HepG2 (cell line): ENCODE data around the gene NUP155. TPM values are rescaled to one million over a fixed set of nuclear protein-coding genes. Genes with fewer than 3 reads are reported as not detected.

Experiments used
- BCL3 ChIP-seq: sonication (generic); formaldehyde crosslinking; IDR thresholded peaks from 2 replicates; pipeline ENCODE4 v1.5.1; 2020; ENCODE audit warnings: mild to moderate bottlenecking, missing genetic modification reagents, moderate library complexity
- CHD2 ChIP-seq: IDR thresholded peaks from 2 replicates; pipeline ENCODE4 v1.6.1; 2011; ENCODE audit warnings: low read depth, low read length, improper control_type of control experiment
- HCFC1 ChIP-seq: fragments of 150-350 bp; IDR thresholded peaks from 2 replicates; pipeline ENCODE4 v1.6.1; 2014; ENCODE audit warnings: low read depth, low read length
- KLF13 ChIP-seq: sonication (generic); formaldehyde crosslinking; IDR thresholded peaks from 2 replicates; pipeline ENCODE4 v1.4.0; 2020; ENCODE audit warnings: mild to moderate bottlenecking, missing genetic modification reagents
- KMT2B ChIP-seq: IDR thresholded peaks from 2 replicates; pipeline ENCODE4 v1.6.1; 2016; ENCODE audit warnings: missing genetic modification reagents, missing compliant biosample characterization
- LCORL ChIP-seq, 2 experiments: fragments of 450-650 bp in 1 of 2; sonication (generic) in 1 of 2; formaldehyde crosslinking in 1 of 2; IDR thresholded peaks; 2 replicates each; pipeline versions ENCODE4 v1.5.0 to v1.6.1; 2017 to 2020; ENCODE audit warnings: antibody characterized with exemption in 1 of 2, missing genetic modification reagents in 1 of 2
- MXD3 ChIP-seq: IDR thresholded peaks from 2 replicates; pipeline ENCODE4 v1.6.1; 2016; ENCODE audit warnings: mild to moderate bottlenecking, missing biosample characterization, missing genetic modification reagents
- MYNN ChIP-seq: sonication (generic); formaldehyde crosslinking; IDR thresholded peaks from 2 replicates; pipeline ENCODE4 v1.4.0; 2020; ENCODE audit warnings: mild to moderate bottlenecking, low read depth, missing genetic modification reagents
- NKX3-1 ChIP-seq: sonication (generic); formaldehyde crosslinking; IDR thresholded peaks from 2 replicates; pipeline ENCODE4 v1.5.0; 2020; ENCODE audit warnings: missing genetic modification reagents
- PRDM15 ChIP-seq: sonication (generic); formaldehyde crosslinking; IDR thresholded peaks from 2 replicates; pipeline ENCODE4 v1.4.0; 2020; ENCODE audit warnings: missing genetic modification reagents
- REL ChIP-seq: sonication (generic); formaldehyde crosslinking; conservative IDR thresholded peaks from 2 replicates; pipeline ENCODE4 v1.8.0; 2022; ENCODE audit warnings: mild to moderate bottlenecking, missing genetic modification reagents, moderate library complexity
- REPIN1 ChIP-seq: sonication (generic); formaldehyde crosslinking; IDR thresholded peaks from 2 replicates; pipeline ENCODE4 v1.8.0; 2022; ENCODE audit warnings: missing genetic modification reagents, low read depth, mild to moderate bottlenecking, borderline replicate concordance
- RFX1 ChIP-seq: fragments of 450-650 bp; IDR thresholded peaks from 2 replicates; pipeline ENCODE4 v1.6.1; 2017
- SOX13 ChIP-seq, 3 experiments: fragments of 450-650 bp in 1 of 3; sonication (generic) in 1 of 3; formaldehyde crosslinking in 1 of 3; IDR thresholded peaks in 2 of 3; conservative IDR thresholded peaks in 1 of 3; 2 replicates each; pipeline versions ENCODE4 v1.5.0 to v1.6.1; 2016 to 2020; ENCODE audit warnings: antibody characterized with exemption in 1 of 3, mild to moderate bottlenecking in 1 of 3, missing compliant biosample characterization in 1 of 3, missing genetic modification reagents in 1 of 3, moderate library complexity in 1 of 3
- ZFX ChIP-seq: sonication (generic); formaldehyde crosslinking; IDR thresholded peaks from 2 replicates; pipeline ENCODE4 v1.4.0; 2020; ENCODE audit warnings: mild to moderate bottlenecking, low read depth, missing genetic modification reagents, moderate library complexity
- ZIK1 ChIP-seq: sonication (generic); formaldehyde crosslinking; IDR thresholded peaks from 2 replicates; pipeline ENCODE4 v1.5.0; 2020; ENCODE audit warnings: mild to moderate bottlenecking, low read depth, missing genetic modification reagents, borderline replicate concordance
- ZNF512B ChIP-seq: sonication (generic); formaldehyde crosslinking; IDR thresholded peaks from 2 replicates; pipeline ENCODE4 v1.5.1; 2020; ENCODE audit warnings: missing genetic modification reagents, mild to moderate bottlenecking, borderline replicate concordance
- ZNF780A ChIP-seq: sonication (generic); formaldehyde crosslinking; IDR thresholded peaks from 2 replicates; pipeline ENCODE4 v1.8.0; 2022; ENCODE audit warnings: mild to moderate bottlenecking, missing genetic modification reagents, moderate library complexity
- ZNF879 ChIP-seq: sonication (generic); formaldehyde crosslinking; IDR thresholded peaks from 2 replicates; pipeline ENCODE4 v1.8.1; 2023; ENCODE audit warnings: missing genetic modification reagents
- polyA plus RNA-seq, 8 experiments: library from polyadenylated mRNA; depleted of rRNA in 3 of 8; stranded (reverse) in 7 of 8; unstranded in 1 of 8; fragments of >200 nt; fragmentation: Illumina TruSeq in 4 of 8; extraction: Trizol in 4 of 8; gene quantifications; 2 replicates each; pipeline versions ENCODE4 v1.2.1 to v1.2.3, GENCODE V29; 2011 to 2016; ENCODE audit warnings: low read depth in 4 of 8, missing spikeins in 1 of 8, mixed read lengths in 1 of 8; ENCODE audit not compliant: insufficient read depth in 1 of 8
- total RNA-seq, 5 experiments: library from RNA; depleted of rRNA; stranded (reverse); fragments of >200 nt; fragmentation: Illumina TruSeq; extraction: Trizol; gene quantifications; 2 replicates each; pipeline ENCODE4 v1.2.3, GENCODE V29; 2016; ENCODE audit warnings: low read depth in 1 of 5

NUP155 gene
- total and polyA plus RNA-seq, 2 of the 13 experiments (the other 11 are each of a cell fraction or from before 2014, with no cell fraction given) = 13.0 to 57.4 TPM

GRCh38 chr5:37248970-37249814, 121.7 kb downstream of the NUP155 start, which contains the start of gene CPLANE1 (continued):
- TF ChIP-seq PRDM15 (CRISPR knock-in tag) (0 out of 2 replicates have a peak, but pooled peaks have one; percentile 35), ZNF512B (CRISPR knock-in tag) (0 out of 2 replicates have a peak, but pooled peaks have one; percentile 13), MYNN (no peak), KMT2B (CRISPR knock-in tag) (peak; percentile 52), ZNF879 (CRISPR knock-in tag) (peak; percentile 68; the same call in 1 of the 2 replicates), REPIN1 (CRISPR knock-in tag) (peak; percentile 58), LCORL (IDR thresholded peaks at IDR 0.05) (peak; percentile 27; the same call in 1 of the 2 replicates), LCORL (CRISPR knock-in tag; IDR thresholded peaks at IDR 0.05) (peak; percentile 46; the same call in 1 of the 2 replicates), CHD2 (0 out of 2 replicates have a peak, but pooled peaks have one; percentile 9), ZIK1 (CRISPR knock-in tag) (peak; percentile 63; the same call in 1 of the 2 replicates), MXD3 (CRISPR knock-in tag) (peak; percentile 45; the same call in 1 of the 2 replicates), BCL3 (CRISPR knock-in tag) (peak; percentile 24; the same call in 1 of the 2 replicates), ZFX (CRISPR knock-in tag) (peak; percentile 97), REL (CRISPR knock-in tag) (no peak), ZNF780A (no peak), RFX1 (peak; percentile 11; the same call in 1 of the 2 replicates), SOX13 (IDR thresholded peaks at IDR 0.05) (no peak), SOX13 (CRISPR knock-in tag; conservative IDR thresholded peaks at IDR 0.05 in 1 of 2, IDR thresholded peaks at IDR 0.05 in 1 of 2) (no peak; a peak in 1 of 4 replicates), HCFC1 (no peak), NKX3-1 (CRISPR knock-in tag) (peak; percentile 24; the same call in 1 of the 2 replicates), KLF13 (no peak)
